Measurements from ENCODE around the gene ATF7. TPM values are rescaled to one million over a fixed set of nuclear protein-coding genes. Genes with fewer than 3 reads are reported as not detected.

Gene ATF7
- total RNA-seq, 4 donors from 2014 or later = 25.6 to 38.0 (median 29.8) TPM

DNA sequence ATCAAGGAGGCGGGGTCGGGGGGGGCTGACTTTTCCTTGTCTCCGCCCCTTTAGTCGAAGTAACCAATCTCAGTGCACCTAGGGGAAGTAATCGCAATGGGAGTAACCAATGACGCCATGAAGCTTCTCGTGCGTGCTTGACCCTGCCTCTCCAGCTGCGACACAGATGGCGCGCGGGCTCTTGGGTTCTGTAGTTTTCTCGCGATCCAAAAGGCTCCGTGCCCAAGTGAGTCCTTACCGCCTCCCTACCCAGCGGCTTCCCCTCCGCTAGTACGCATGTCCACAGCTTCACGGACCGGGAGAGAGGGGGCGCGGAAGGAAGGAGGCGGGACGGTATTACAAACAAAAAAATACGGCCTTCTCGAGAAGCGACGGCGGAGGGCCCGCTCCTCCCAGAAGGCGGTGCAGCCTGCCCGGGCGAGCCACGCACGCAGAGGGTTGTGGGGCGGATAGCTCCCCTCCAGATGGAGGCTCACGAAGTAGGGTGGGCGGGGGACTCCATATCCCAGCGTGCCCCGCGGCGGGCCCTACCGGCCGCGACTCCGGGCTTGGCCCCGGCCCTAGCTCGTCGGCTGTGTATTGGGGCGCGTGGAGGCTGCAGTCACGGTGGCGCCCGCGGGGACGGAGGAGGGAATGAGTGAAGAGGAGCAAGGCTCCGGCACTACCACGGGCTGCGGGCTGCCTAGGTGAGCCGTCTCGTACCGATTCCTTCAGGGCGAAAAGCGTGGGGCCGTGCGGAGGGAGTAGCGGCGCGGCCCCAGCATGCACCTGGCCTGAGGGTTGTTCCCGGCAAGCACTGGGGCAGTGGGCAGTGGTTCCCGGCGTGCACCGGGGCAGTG is 125.2 kb downstream of the ATF7 start, which contains the start of gene TARBP2:
TSS of gene TARBP2 (plus strand) at position 508 of the 839 bp plus-strand sequence. CDS start at position 634, 126 bp downstream.
- H3K4me1 ChIP-seq = peaks cover 5 to 21% (median 12%) of the 10 kb centered on the region in 4 donors
- DNase-seq = peak; percentile 97 to 100 (median 99)
- peaks cover 0 to 13% (median 0%) of the 10 kb centered on the region in 3 donors for H3K36me3 ChIP-seq
- H3K27me3 ChIP-seq = no peaks in the 10 kb centered on the region
- no peaks in the 10 kb centered on the region for H3K9me3 ChIP-seq
- H3K27ac ChIP-seq = peak within 1 kb of the TSS; percentile 94 to 98 (median 96)
- TF ChIP-seq, protein P1, sequence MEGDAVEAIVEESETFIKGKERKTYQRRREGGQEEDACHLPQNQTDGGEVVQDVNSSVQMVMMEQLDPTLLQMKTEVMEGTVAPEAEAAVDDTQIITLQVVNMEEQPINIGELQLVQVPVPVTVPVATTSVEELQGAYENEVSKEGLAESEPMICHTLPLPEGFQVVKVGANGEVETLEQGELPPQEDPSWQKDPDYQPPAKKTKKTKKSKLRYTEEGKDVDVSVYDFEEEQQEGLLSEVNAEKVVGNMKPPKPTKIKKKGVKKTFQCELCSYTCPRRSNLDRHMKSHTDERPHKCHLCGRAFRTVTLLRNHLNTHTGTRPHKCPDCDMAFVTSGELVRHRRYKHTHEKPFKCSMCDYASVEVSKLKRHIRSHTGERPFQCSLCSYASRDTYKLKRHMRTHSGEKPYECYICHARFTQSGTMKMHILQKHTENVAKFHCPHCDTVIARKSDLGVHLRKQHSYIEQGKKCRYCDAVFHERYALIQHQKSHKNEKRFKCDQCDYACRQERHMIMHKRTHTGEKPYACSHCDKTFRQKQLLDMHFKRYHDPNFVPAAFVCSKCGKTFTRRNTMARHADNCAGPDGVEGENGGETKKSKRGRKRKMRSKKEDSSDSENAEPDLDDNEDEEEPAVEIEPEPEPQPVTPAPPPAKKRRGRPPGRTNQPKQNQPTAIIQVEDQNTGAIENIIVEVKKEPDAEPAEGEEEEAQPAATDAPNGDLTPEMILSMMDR (IDR thresholded peaks at IDR 0.05) = peak in 2 of 6 experiments; percentile 12 to 18
- TF ChIP-seq POLR2A (IDR thresholded peaks at IDR 0.05) = peak; percentile 41 to 53
- H3K4me3 ChIP-seq = peak within 1 kb of the TSS; percentile 63 to 86 (median 73)

DNA sequence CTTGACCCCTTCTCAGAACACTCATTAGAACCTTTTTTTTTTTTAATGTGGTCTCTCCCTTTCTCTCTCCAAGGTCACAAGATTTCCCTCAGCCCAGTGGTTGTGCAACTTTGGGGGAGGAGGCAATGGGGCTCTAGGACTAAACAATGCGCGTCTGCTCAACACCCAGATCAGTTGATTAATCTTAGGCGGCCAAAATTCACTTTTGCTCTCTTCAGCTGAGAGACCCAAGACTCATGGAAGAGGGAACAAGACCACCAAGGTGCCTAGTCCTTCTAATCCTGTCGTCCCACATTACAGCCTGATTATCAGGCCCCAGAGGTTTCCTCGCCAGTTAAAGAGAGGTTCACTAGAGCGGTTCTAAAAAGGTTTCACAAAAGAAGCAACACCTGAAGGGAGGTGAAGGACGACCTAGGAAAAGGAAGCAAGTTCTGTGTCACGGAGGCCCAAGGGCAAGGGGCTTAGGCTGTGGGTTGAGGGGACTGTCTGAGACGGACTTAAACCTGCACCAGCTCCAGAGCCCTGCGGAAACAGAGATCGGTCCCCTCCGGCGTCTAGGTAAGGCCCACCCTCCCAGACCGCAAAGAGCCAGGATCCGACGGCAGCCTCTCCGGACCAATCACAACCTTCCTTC is 125.9 kb downstream of the ATF7 start:
- Histone ChIP-seq H3K27me3 (no peaks in the 10 kb centered on the region), H3K4me1 (peaks cover 5 to 26% (median 12%) of the 10 kb centered on the region in 4 donors), H3K4me3 (peak overlapping the region; percentile 63 to 86 (median 73)), H3K9me3 (no peaks in the 10 kb centered on the region), H3K27ac (peak overlapping the region; percentile 94 to 98 (median 96)), H3K36me3 (peaks cover 0 to 8% (median 0%) of the 10 kb centered on the region in 3 donors)
- peak; percentile 85 to 92 for TF ChIP-seq POLR2A (IDR thresholded peaks at IDR 0.05)
- TF ChIP-seq, protein P1 (IDR thresholded peaks at IDR 0.05) = no peak
- DNase-seq = peak in 2 of 3 donors; percentile 34 to 74

DNA sequence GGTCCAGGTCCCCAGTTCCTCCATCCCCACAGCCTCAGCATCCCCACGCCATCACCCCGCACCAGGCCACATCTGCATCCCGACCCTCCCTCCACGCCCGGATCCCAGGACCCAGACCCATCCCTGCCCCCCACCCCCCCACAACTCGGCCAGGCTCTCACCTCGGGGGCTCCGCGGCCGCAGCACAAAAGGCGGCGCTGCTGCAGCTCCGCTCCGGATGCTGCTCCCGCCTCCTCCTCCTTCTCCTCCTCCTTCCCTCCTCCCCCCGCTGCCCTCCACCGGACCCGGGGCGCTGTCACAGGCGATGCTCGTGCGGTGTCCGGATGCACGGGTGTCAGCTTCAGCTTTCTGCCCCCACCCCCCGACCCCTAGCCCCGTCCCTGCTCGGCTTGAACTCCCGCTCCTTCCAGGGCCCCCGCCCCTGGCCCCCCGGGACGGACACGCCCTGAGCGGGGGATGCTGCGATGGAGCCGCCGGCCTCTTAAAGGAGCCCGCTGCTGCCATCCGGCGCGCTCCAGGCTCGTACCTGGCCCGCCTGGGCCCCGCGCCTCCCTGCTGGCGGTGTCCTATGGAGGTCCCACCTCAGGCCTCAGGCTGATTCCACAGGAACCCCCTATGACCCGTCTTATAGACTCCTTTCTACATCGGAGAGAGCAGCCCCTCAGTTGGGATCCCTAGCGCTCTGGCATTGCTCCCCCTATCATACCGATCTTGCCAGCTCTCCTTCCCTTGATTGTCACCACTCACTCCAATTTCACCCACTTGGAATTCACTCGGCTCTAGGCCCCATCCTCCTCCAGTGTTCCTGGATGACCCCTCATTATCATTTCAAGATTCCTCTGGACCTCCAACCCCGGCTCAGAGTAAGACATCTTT is 126.7 kb downstream of the ATF7 start, which contains the start of gene MAP3K12:
TSS of gene MAP3K12 (minus strand) at position 193 of the 876 bp plus-strand sequence. CDS start 12,067 bp downstream, outside the sequence.
- TF ChIP-seq POLR2A (IDR thresholded peaks at IDR 0.05) = no peak
- TF ChIP-seq, protein P1 (IDR thresholded peaks at IDR 0.05) = no peak
- H3K27me3 ChIP-seq = no peaks in the 10 kb centered on the region
- peak within 1 kb of the TSS; percentile 63 to 86 (median 73) for H3K4me3 ChIP-seq
- H3K36me3 ChIP-seq = peaks cover 0 to under 1% (median 0%) of the 10 kb centered on the region in 3 donors
- H3K27ac ChIP-seq = peak within 1 kb of the TSS; percentile 94 to 98 (median 96)
- H3K4me1 ChIP-seq = peaks cover 5 to 26% (median 12%) of the 10 kb centered on the region in 4 donors
- H3K9me3 ChIP-seq = no peaks in the 10 kb centered on the region
- DNase-seq = peak; percentile 72 to 83 (median 76)

DNA sequence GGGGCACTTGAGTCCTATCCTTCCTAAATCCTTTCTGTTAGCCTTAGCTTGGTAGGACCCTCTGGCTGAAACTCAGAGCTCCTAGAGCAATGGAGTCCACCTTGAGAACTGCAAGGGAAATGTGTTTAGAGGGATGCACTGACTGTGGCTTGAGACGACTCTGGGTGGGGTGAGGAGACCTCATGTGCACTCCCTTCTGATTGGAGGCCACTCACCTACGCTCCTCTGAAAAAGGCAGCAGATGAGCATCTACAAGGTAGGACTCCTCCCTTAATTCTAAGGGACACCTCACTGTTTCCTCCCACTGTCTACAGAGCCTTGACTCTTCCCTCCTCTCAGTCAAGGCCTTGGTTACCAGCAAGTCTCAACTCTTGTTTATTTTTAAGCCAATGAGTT is 127.9 kb downstream of the ATF7 start:
- Histone ChIP-seq H3K4me3 (no peak overlapping the region), H3K4me1 (peaks cover 5 to 32% (median 16%) of the 10 kb centered on the region in 4 donors), H3K9me3 (no peaks in the 10 kb centered on the region), H3K27me3 (no peaks in the 10 kb centered on the region), H3K27ac (peak overlapping the region in 1 of 4 donors; percentile 96), H3K36me3 (no peaks in the 10 kb centered on the region)
- TF ChIP-seq, protein P1 (IDR thresholded peaks at IDR 0.05) = no peak
- no peak for TF ChIP-seq POLR2A (IDR thresholded peaks at IDR 0.05)
- DNase-seq = no peak

DNA sequence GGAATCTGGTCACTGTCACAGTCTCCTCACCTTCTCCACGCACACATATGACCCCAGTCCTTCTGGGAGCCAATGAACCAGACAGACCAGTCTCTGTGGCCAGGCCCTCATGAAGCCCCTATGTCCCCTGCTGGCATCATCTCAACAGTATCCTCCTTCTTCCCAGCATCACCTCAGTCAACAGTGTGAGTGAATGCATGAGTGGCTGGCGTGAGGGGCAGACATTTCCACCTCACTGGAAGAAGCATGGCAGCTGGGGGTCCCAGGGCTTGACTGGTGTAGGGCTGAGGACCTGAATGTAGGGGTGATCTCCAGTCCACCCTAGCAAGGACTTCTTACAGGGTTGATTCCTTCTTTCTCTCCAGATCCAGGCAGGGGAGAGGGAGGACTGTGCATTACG is 128.7 kb downstream of the ATF7 start:
- no peak overlapping the region for H3K4me3 ChIP-seq
- DNase-seq = peak in 1 of 3 donors; percentile 42
- H3K27ac ChIP-seq = no peak overlapping the region
- H3K27me3 ChIP-seq = no peaks in the 10 kb centered on the region
- TF ChIP-seq, protein P1 (IDR thresholded peaks at IDR 0.05) = no peak
- TF ChIP-seq POLR2A (IDR thresholded peaks at IDR 0.05) = no peak
- H3K36me3 ChIP-seq = no peaks in the 10 kb centered on the region
- H3K4me1 ChIP-seq = peaks cover 5 to 31% (median 16%) of the 10 kb centered on the region in 4 donors
- no peaks in the 10 kb centered on the region for H3K9me3 ChIP-seq
